Gastroesophageal sphincter (tissue), 3 donors: Measurements from ENCODE around the gene ACAD10.

Experiments
- CTCF ChIP-seq, 4 experiments: fragments of 200-600 bp in 2 of 4; fragments of 450-650 bp in 2 of 4; sonication (generic) in 1 of 4; IDR thresholded peaks; one replicate each; pipeline ENCODE4 v1.5.1; 2017 to 2019; ENCODE audit warnings: antibody characterized with exemption in 4 of 4, mild to moderate bottlenecking in 2 of 4, moderate library complexity in 2 of 4
- POLR2A ChIP-seq, 2 donors: fragments of 450-650 bp; IDR thresholded peaks; one replicate each; pipeline ENCODE4 v1.6.1; 2017; ENCODE audit warnings: antibody characterized with exemption in 2 of 2, mild to moderate bottlenecking in 2 of 2, moderate library complexity in 1 of 2

GRCh38 chr12:111748151-111748672, 62.4 kb downstream of the ACAD10 start:
- TF ChIP-seq CTCF (IDR thresholded peaks at IDR 0.05) = no peak
- TF ChIP-seq POLR2A (IDR thresholded peaks at IDR 0.05) = no peak
